ENCODE measurements around the gene TMC5. TPM values are rescaled to one million over a fixed set of nuclear protein-coding genes. Genes with fewer than 3 reads are reported as not detected.
A peak's percentile ranks its signal among the peaks of the same experiment; 100 is the strongest.
"Not testable (repeated sequence)": the region's sequence is repeated elsewhere in the genome, so short reads cannot be mapped to it uniquely, and the experiment has no call there.

TMC5 gene, protein sequence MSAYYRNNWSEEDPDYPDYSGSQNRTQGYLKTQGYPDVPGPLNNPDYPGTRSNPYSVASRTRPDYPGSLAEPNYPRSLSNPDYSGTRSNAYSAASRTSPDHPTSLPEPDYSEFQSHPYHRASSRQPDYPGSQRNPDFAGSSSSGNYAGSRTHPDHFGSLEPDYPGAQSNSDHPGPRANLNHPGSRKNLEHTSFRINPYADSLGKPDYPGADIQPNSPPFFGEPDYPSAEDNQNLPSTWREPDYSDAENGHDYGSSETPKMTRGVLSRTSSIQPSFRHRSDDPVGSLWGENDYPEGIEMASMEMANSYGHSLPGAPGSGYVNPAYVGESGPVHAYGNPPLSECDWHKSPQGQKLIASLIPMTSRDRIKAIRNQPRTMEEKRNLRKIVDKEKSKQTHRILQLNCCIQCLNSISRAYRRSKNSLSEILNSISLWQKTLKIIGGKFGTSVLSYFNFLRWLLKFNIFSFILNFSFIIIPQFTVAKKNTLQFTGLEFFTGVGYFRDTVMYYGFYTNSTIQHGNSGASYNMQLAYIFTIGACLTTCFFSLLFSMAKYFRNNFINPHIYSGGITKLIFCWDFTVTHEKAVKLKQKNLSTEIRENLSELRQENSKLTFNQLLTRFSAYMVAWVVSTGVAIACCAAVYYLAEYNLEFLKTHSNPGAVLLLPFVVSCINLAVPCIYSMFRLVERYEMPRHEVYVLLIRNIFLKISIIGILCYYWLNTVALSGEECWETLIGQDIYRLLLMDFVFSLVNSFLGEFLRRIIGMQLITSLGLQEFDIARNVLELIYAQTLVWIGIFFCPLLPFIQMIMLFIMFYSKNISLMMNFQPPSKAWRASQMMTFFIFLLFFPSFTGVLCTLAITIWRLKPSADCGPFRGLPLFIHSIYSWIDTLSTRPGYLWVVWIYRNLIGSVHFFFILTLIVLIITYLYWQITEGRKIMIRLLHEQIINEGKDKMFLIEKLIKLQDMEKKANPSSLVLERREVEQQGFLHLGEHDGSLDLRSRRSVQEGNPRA
- total RNA-seq = under 1 TPM in 1 of 3 donors, not detected in 2; 0.58 TPM

DNA sequence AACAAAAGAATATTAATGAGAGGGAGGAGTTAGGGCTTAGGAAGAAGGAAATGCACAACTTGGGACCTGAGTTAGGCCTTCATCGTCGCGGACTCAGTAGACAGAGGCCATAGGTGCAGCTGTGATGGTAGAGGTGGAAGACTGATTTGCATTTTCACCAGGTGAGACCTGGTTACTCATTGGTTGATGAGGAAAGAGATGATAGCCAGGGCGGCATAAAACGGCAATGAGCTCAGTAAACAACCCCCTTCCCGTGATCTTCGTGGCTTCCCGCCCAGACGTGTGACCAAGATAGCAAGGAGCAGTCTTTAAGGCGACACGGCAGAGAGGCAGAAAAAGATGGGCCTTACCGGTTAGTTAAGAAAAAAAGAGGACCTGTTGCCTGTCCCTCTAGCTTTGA is at the start of gene TMC5:
TSS of gene TMC5 (plus strand) at position 244 of the 400 bp plus-strand sequence. CDS start 22,156 bp downstream, outside the sequence.
- no peaks in the 10 kb centered on the region for H3K4me1 Mint-ChIP-seq (ENCODE audit: low read depth)
- DNase-seq = no peak
- peaks cover 4% of the 10 kb centered on the region for H3K9me3 Mint-ChIP-seq
- H3K27me3 Mint-ChIP-seq (ENCODE audit: low read depth) = peaks cover 26% of the 10 kb centered on the region
- no peak for ATAC-seq
- peaks cover 2% of the 10 kb centered on the region for H3K36me3 Mint-ChIP-seq (ENCODE audit: insufficient read depth)
- H3K4me3 Mint-ChIP-seq = no peak within 1 kb of the TSS

DNA sequence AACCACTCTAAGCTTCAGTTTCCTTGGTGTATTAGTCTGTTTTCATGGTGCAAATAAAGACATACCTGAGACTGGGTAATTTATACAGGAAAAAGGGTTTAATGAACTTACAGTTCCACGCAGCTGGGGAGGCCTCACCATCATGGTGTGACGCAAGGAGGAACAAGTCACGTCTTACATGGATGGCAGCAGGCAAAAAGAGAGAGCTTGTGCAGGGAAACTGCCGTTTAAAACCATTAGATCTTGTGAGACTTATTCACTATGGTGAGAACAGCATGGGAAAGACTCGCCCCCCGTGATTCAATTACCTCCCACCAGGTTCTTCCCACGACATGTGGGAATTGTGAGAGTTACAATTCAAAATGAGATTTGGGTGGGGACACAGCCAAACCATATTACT is 45.1 kb upstream of the TMC5 start:
- not testable (repeated sequence) for ATAC-seq; H3K4me1 Mint-ChIP-seq (ENCODE audit: low read depth); H3K36me3 Mint-ChIP-seq (ENCODE audit: insufficient read depth); H3K27me3 Mint-ChIP-seq (ENCODE audit: low read depth); H3K4me3 Mint-ChIP-seq; DNase-seq; H3K9me3 Mint-ChIP-seq

DNA sequence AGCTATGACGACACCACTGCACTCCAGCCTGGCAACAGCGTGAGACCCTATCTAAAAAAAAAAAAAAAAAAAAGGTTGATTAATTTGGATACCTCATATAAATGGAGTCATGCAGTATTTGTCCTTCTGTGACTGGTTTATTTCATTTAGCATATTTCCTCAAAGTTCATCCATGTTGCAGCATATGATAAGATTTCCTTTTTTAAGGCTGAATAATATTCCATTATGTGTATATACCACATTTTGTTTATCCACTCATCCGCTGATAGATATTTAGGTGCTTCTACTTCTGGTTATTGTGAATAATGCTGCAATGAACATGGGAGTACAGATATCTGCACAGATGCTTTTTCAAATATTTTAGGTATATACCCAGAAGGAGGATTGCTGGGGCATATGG is 43.3 kb upstream of the TMC5 start:
- ATAC-seq (no peak), DNase-seq (no peak)
- H3K36me3 Mint-ChIP-seq (ENCODE audit: insufficient read depth) = no peaks in the 10 kb centered on the region
- no peaks in the 10 kb centered on the region for H3K4me1 Mint-ChIP-seq (ENCODE audit: low read depth)
- H3K4me3 Mint-ChIP-seq = no peak overlapping the region
- H3K9me3 Mint-ChIP-seq = no peaks in the 10 kb centered on the region
- H3K27me3 Mint-ChIP-seq (ENCODE audit: low read depth) = peaks cover 2% of the 10 kb centered on the region

DNA sequence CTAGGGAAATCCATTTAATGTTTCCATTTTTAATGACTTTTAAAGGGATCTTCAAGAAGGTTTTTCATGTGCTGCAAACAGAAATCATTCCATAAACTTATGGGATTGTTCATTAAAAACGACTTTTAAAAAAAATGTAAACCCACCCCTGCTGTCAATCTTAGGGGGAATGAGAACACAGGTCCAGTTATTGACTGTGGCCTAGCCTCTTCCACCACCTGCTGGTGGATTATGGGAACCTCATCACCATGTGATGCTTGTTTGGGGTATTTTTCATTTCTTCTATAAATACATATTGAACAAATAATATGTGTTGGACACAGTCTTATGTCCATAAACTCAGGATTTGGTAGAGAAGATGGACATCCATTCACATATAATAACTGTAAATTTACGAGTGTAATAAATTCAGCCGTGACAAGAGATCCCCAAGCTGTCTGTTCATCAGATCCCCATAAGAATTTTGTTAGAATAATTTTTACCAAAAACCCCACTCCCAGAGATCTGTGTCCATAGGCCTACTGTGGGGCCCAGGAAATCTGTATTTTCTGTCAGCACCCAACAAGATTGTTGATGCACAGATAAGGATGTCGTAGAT is 42.0 kb upstream of the TMC5 start:
- Mint-ChIP-seq H3K9me3 (no peaks in the 10 kb centered on the region), H3K36me3 (ENCODE audit: insufficient read depth) (no peaks in the 10 kb centered on the region), H3K27me3 (ENCODE audit: low read depth) (peaks cover 2% of the 10 kb centered on the region), H3K4me1 (ENCODE audit: low read depth) (peaks cover 6% of the 10 kb centered on the region), H3K4me3 (no peak overlapping the region)
- DNase-seq (no peak), ATAC-seq (no peak)

DNA sequence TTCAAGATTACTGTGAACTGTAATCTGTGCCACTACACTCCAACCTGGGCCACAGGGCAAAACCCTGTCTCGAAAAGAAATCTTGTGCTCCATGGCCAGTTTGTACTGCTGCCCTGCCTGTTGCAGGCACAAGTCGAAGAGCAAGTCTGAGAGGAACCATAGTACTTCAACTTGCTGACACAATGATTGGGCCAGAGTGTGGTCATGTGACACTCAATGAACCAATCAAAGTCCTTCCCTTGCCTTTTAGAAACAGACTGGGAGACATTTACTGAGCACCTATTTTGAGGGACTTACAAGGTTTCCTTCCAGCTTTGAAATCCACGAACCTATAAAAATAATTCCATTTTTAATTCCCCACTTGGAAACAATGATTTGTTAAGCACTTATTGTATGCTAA is 39.8 kb upstream of the TMC5 start:
- H3K4me3 Mint-ChIP-seq = no peak overlapping the region
- H3K36me3 Mint-ChIP-seq (ENCODE audit: insufficient read depth) = no peaks in the 10 kb centered on the region

DNA sequence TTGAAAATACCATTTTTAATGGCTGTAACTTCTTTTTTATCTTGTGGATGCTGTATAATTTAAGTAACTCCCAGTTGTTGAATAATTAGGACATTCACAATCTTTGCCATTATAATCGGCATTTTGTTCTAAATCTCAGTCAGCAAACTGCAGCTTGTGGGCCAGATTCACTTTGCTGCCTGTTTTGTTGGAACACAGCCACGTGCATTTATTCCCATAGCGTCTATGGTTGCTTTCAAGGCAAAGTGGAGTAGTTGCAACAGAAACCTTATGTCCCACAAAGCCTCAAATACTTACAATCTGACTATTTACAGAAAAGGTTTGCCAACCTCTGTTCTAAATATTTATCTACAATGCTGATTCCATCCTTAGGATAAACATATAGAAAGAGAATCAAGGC is 39.2 kb upstream of the TMC5 start:
- no peaks in the 10 kb centered on the region for H3K36me3 Mint-ChIP-seq (ENCODE audit: insufficient read depth)
- H3K4me3 Mint-ChIP-seq = no peak overlapping the region
- no peaks in the 10 kb centered on the region for H3K9me3 Mint-ChIP-seq
- ATAC-seq (no peak), DNase-seq (no peak)
- H3K27me3 Mint-ChIP-seq (ENCODE audit: low read depth) = peaks cover 10% of the 10 kb centered on the region
- H3K4me1 Mint-ChIP-seq (ENCODE audit: low read depth) = peaks cover 17% of the 10 kb centered on the region

More for the DNA sequence above, 39.8 kb upstream of the TMC5 start:
- ATAC-seq (no peak), DNase-seq (no peak)
- H3K27me3 Mint-ChIP-seq (ENCODE audit: low read depth) = peaks cover 7% of the 10 kb centered on the region
- peaks cover 14% of the 10 kb centered on the region for H3K4me1 Mint-ChIP-seq (ENCODE audit: low read depth)
- H3K9me3 Mint-ChIP-seq = no peaks in the 10 kb centered on the region

DNA sequence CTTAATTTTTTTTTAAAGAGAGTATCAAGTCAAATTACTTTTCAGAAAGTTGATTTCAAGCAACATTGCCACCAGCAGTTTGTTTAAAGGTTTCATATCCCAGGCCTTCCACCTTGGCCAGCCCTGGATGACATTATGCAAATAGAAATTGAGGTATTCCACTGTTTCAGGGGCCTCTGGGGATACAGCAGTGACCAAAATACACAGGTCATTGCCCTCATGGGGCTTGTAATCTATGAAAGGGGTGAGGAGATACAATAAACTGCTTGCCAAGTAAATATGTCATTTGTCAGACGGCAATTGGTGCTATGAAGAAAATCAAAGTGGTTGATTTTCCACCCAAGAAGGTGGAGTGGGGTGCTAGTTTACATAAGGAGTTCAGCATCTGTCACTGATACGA is 37.8 kb upstream of the TMC5 start:
- DNase-seq (no peak), ATAC-seq (no peak)
- H3K36me3 Mint-ChIP-seq (ENCODE audit: insufficient read depth) = no peaks in the 10 kb centered on the region
- H3K4me3 Mint-ChIP-seq = no peak overlapping the region
- no peaks in the 10 kb centered on the region for H3K9me3 Mint-ChIP-seq
- peaks cover 10% of the 10 kb centered on the region for H3K27me3 Mint-ChIP-seq (ENCODE audit: low read depth)
- H3K4me1 Mint-ChIP-seq (ENCODE audit: low read depth) = peaks cover 17% of the 10 kb centered on the region

DNA sequence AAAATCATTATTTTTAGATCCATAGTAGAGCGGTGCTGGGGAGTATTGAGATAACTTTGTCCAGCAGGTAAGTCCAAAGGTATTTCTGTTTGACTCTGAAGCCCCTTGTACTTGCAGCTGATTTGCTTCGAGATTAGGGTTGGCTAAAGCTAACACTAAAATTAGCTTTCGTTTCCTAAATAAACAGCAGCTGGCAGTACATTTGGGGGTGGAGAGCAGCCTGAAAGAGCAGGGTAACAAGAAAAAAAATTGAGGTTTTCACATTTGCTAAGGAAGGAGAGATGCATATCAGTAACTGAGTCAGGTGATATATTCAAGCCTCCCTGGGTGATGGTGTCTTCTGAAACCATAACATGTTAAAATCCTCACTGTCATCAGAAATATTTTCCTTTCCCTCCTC is 37.4 kb upstream of the TMC5 start:
- no peak overlapping the region for H3K4me3 Mint-ChIP-seq
- DNase-seq (no peak), ATAC-seq (no peak)
- peaks cover 17% of the 10 kb centered on the region for H3K4me1 Mint-ChIP-seq (ENCODE audit: low read depth)
- H3K36me3 Mint-ChIP-seq (ENCODE audit: insufficient read depth) = no peaks in the 10 kb centered on the region
- H3K27me3 Mint-ChIP-seq (ENCODE audit: low read depth) = peaks cover 10% of the 10 kb centered on the region
- no peaks in the 10 kb centered on the region for H3K9me3 Mint-ChIP-seq

DNA sequence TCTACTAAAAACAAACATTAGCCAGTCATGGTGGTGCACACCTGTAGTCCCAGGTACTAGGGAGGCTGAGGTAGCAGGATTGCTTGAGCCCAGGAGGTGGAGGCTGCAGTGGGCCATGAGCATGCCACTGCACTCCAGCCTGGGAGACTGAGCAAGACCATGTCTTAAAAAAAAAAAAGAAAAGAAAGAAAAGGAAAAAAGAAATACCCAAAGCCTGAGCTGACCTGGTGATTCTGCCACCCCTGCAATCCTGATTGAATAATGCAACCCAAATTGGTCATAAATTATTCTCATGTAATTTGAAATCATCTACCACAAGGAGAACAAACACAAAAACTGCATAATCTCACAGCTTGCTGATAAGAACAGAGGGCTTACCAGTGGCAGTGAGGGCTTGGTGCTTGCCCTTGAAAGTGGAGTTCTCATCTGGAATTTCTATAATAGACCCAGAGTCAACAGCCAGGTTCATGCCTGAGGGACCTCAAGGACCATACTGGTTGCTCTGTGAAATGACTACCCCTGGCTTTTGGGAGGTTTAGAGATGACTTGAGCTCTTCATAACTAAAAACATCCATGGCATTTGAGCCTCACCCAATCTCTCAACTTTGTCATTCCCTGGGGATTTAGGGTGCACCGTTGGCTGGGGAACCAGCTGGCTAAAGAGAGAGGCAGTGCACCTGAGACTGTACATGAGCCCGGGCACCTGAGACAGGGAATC is 35.4 kb upstream of the TMC5 start:
- H3K4me3 Mint-ChIP-seq = no peak overlapping the region
- DNase-seq = no peak
- peaks cover 8% of the 10 kb centered on the region for H3K27me3 Mint-ChIP-seq (ENCODE audit: low read depth)
- H3K36me3 Mint-ChIP-seq (ENCODE audit: insufficient read depth) = no peaks in the 10 kb centered on the region
- ATAC-seq = no peak
- peaks cover 17% of the 10 kb centered on the region for H3K4me1 Mint-ChIP-seq (ENCODE audit: low read depth)
- no peaks in the 10 kb centered on the region for H3K9me3 Mint-ChIP-seq

DNA sequence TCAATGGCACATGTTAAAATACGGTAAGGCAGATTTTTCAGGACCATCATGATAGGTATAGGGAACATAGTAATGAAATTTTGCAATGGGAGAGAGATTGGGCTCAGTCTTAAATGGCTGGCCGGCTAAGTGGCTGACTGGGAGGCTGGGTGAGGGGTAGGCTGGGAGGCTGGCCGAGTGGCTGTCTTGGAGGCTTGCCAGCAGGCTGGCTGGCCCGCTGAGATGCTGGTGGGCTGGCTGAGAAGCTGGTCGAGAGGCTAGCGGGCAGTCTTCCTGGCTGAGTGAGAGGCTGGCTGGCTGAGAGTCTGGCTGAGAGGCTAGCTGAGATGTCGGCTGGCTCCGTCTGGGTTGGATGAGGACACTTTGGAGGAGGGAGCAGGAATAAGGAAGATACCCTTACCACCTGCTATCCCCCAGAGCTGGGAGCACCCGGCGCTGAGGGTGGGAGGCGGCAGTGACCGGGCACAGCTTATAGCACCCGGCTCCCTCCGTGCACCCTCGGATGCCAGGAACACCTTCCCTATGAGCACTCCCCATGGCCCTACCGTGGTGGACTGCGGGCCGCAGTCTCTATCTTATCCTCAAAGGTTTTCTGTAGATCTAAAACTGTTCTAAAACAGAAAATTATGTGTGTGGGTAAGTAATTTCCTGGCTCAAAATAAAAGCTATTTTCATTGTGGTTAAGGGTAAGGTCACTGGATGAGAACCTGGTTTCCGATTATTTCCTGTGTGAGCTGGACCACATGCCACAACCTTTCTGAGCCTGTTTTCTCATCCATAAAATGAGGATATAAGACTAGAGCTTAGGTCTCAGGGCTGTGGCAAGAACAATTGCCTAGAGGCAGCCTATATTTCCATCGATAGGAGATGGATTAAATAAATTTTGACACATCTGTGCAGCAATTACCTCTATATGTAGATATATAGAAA is 34.5 kb upstream of the TMC5 start:
- ATAC-seq = no peak
- H3K4me1 Mint-ChIP-seq (ENCODE audit: low read depth) = peaks cover 17% of the 10 kb centered on the region
- H3K36me3 Mint-ChIP-seq (ENCODE audit: insufficient read depth) = no peaks in the 10 kb centered on the region
- H3K27me3 Mint-ChIP-seq (ENCODE audit: low read depth) = peaks cover 8% of the 10 kb centered on the region
- no peaks in the 10 kb centered on the region for H3K9me3 Mint-ChIP-seq
- DNase-seq = no peak
- no peak overlapping the region for H3K4me3 Mint-ChIP-seq

DNA sequence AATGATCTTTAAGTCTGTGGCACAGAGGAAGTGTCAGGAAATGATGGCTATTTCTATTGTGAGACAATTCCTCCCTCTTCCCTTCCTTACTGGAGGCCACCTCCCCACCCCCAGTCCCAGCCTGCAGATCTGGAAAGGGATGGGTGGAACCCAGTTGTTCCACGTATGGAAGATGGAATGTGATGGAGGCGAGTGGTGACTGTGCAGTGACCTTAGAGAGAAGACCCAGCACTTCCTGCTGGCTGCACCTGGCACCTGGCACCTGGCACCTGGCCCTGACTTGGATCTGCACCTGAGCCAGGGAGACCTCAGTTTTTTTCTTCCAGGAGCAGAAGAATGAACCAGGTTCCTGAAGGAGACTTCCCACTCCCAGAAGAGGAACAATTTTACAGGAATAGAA is 33.0 kb upstream of the TMC5 start:
- H3K27me3 Mint-ChIP-seq (ENCODE audit: low read depth) = peaks cover 11% of the 10 kb centered on the region
- no peaks in the 10 kb centered on the region for H3K9me3 Mint-ChIP-seq
- H3K4me1 Mint-ChIP-seq (ENCODE audit: low read depth) = peaks cover 17% of the 10 kb centered on the region
- no peak for ATAC-seq
- no peak for DNase-seq
- H3K36me3 Mint-ChIP-seq (ENCODE audit: insufficient read depth) = no peaks in the 10 kb centered on the region
- no peak overlapping the region for H3K4me3 Mint-ChIP-seq

DNA sequence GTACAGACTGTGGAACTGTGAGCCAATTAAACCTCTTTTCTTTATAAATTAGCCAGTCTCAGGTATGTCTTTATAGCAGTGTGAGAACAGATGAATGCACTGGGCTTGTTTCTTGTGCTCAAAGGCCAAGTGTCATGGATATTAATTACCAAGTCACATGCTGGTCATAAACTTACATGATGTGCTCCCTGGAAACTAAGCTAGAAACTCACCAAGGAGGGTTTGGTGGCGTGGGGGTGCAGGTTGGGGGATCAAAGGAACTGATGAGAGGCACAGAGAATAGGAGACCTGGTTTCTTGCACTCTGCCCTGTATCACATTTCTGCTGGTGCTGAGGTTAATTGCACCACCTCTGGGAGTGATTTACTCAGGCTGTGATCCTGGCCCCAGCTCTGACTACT is 31.2 kb upstream of the TMC5 start:
- H3K4me3 Mint-ChIP-seq = no peak overlapping the region
- peaks cover 5% of the 10 kb centered on the region for H3K9me3 Mint-ChIP-seq
- ATAC-seq = no peak
- H3K36me3 Mint-ChIP-seq (ENCODE audit: insufficient read depth) = no peaks in the 10 kb centered on the region
- DNase-seq = no peak
- peaks cover 14% of the 10 kb centered on the region for H3K27me3 Mint-ChIP-seq (ENCODE audit: low read depth)
- H3K4me1 Mint-ChIP-seq (ENCODE audit: low read depth) = peaks cover 7% of the 10 kb centered on the region

DNA sequence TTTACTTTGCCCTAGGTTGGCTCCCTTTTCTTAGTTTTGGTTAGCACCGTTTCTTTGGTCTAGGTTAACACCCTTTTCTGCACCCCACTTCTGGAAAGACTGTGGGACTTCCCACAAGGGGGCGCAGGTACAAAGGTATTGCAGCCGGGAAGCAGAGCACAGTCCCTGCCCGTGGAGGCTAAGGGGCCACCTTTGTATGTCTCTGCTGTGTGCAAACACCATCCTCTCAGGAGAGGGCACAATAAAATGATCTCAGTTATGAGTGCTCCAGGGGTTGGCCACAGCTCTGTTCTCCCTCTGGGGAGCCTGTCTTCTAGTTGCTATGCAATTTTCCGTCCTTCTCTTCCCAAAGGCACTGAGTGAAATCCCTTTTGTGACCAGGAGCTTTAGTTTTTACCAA is 28.4 kb upstream of the TMC5 start:
- DNase-seq (no peak), ATAC-seq (peak in 1 of 2 donors; percentile 41)
- H3K27me3 Mint-ChIP-seq (ENCODE audit: low read depth) = peaks cover 12% of the 10 kb centered on the region
- H3K36me3 Mint-ChIP-seq (ENCODE audit: insufficient read depth) = no peaks in the 10 kb centered on the region
- H3K4me3 Mint-ChIP-seq = no peak overlapping the region
- H3K9me3 Mint-ChIP-seq = peaks cover 5% of the 10 kb centered on the region
- no peaks in the 10 kb centered on the region for H3K4me1 Mint-ChIP-seq (ENCODE audit: low read depth)
